AG20443 (cell line): Measurements from ENCODE around the gene PRELP.
"Not testable (repeated sequence)": the region's sequence is repeated elsewhere in the genome, so short reads cannot be mapped to it uniquely, and the experiment has no call there.

ENCODE experiments used
- DNase-seq: peaks from one replicate; pipeline ENCODE4 v3.0.0; 2012; ENCODE audit warnings: low spot score, mixed read lengths

The PRELP gene

GRCh38 chr1:203475012-203475981, at the start of gene PRELP:
Gene PRELP, plus strand, starts transcription at chr1:203475806. Its CDS starts 7,379 bp downstream, at chr1:203483185.
- DNase-seq, result peak; percentile 85

GRCh38 chr1:203426366-203426765, 49.2 kb upstream of the PRELP start:
- no peak for DNase-seq

GRCh38 chr1:203426870-203427269, 48.7 kb upstream of the PRELP start:
- no peak for DNase-seq

GRCh38 chr1:203427451-203427850, 48.2 kb upstream of the PRELP start:
- no peak for DNase-seq

- no peak for DNase-seq
Observed at GRCh38 chr1:203428981-203429599, 46.5 kb upstream of the PRELP start.

- no peak for DNase-seq
Observed at GRCh38 chr1:203435615-203436014, 40.0 kb upstream of the PRELP start.

- DNase-seq, result no peak
Observed at GRCh38 chr1:203437696-203438315, 37.8 kb upstream of the PRELP start.

GRCh38 chr1:203439131-203439730, 36.4 kb upstream of the PRELP start:
- DNase-seq, result no peak

- peak; percentile 88 for DNase-seq
Observed at GRCh38 chr1:203440771-203441170, 34.8 kb upstream of the PRELP start.

- no peak for DNase-seq
Observed at GRCh38 chr1:203441766-203442165, 33.8 kb upstream of the PRELP start.

- DNase-seq, result peak; percentile 78
Observed at GRCh38 chr1:203442821-203443220, 32.8 kb upstream of the PRELP start.

- DNase-seq, result no peak
Observed at GRCh38 chr1:203443296-203443695, 32.3 kb upstream of the PRELP start.

GRCh38 chr1:203444171-203444576, 31.4 kb upstream of the PRELP start:
- no peak for DNase-seq

- no peak for DNase-seq
Observed at GRCh38 chr1:203447151-203447550, 28.5 kb upstream of the PRELP start.

- DNase-seq, result not testable (repeated sequence)
Observed at GRCh38 chr1:203447598-203447997, 28.0 kb upstream of the PRELP start.

GRCh38 chr1:203448521-203449061, 27.0 kb upstream of the PRELP start:
- DNase-seq, result peak; percentile 62

GRCh38 chr1:203450001-203450400, 25.6 kb upstream of the PRELP start:
- no peak for DNase-seq

- no peak for DNase-seq
Observed at GRCh38 chr1:203450479-203451149, 25.0 kb upstream of the PRELP start.

- no peak for DNase-seq
Observed at GRCh38 chr1:203451836-203452784, 23.5 kb upstream of the PRELP start.

GRCh38 chr1:203453016-203453415, 22.6 kb upstream of the PRELP start:
- DNase-seq, result no peak
